Caki2 (cell line): ENCODE data around the gene FGF8. TPM values are rescaled to one million over a fixed set of nuclear protein-coding genes. Genes with fewer than 3 reads are reported as not detected.
A peak's percentile ranks its signal among the peaks of the same experiment; 100 is the strongest.
"Not testable (repeated sequence)": the region's sequence is repeated elsewhere in the genome, so short reads cannot be mapped to it uniquely, and the experiment has no call there.

Experiments used
- DNase-seq: peaks from one replicate; pipeline ENCODE4 v3.0.0-alpha.2; 2015; ENCODE audit warnings: low read depth
- in situ Hi-C: cut with HindIII; loops from 2 replicates; pipeline ENCODE4 v1.10.0; 2016; ENCODE audit warnings: low sequenced_read_pairs, low pct_unique_long_range_greater_than_20kb, mixed read lengths
- total RNA-seq: library from RNA; depleted of rRNA; stranded (reverse); fragments of >200 nt; shearing (Covaris generic); gene quantifications from 2 replicates; pipeline ENCODE4 v1.2.3, GENCODE V29; 2014; ENCODE audit warnings: low replicate concordance; rRNA removed

Gene FGF8
- not detected in 2 replicates for total RNA-seq

- no peak for DNase-seq
- in situ Hi-C loops, result no loop called here
These were observed at the start of gene FGF8 for GRCh38 chr10:101775273-101776160. Gene FGF8, minus strand, starts transcription at chr10:101776114. Its CDS starts 214 bp downstream, at chr10:101775900.

- DNase-seq, result no peak
- in situ Hi-C loops, result no loop called here
These were observed 48.8 kb upstream of the FGF8 start for GRCh38 chr10:101824736-101825135.

- DNase-seq, result no peak
- in situ Hi-C loops, result no loop called here
These were observed 43.1 kb upstream of the FGF8 start for GRCh38 chr10:101818872-101819633.

- in situ Hi-C loops, result no loop called here
These were observed 42.4 kb upstream of the FGF8 start, which contains the start of gene OGA for GRCh38 chr10:101818119-101818871. Gene OGA, minus strand, starts transcription at chr10:101818444. Its CDS starts 422 bp downstream, at chr10:101818022.

GRCh38 chr10:101817337-101818118 lies 41.6 kb upstream of the FGF8 start:
- in situ Hi-C loops, result no loop called here

More at GRCh38 chr10:101818119-101818871, 42.4 kb upstream of the FGF8 start, which contains the start of gene OGA:
- DNase-seq, result peak; percentile 100

GRCh38 chr10:101816913-101817336 lies 41.0 kb upstream of the FGF8 start:
- in situ Hi-C loops, result no loop called here
- no peak for DNase-seq

More at GRCh38 chr10:101817337-101818118, 41.6 kb upstream of the FGF8 start:
- peak; percentile 76 for DNase-seq

- in situ Hi-C loops, result no loop called here
- no peak for DNase-seq
These were observed 40.5 kb upstream of the FGF8 start for GRCh38 chr10:101816376-101816775.

GRCh38 chr10:101814466-101815071 lies 38.7 kb upstream of the FGF8 start:
- DNase-seq, result no peak
- in situ Hi-C loops, result no loop called here

- no peak for DNase-seq
- in situ Hi-C loops, result no loop called here
These were observed 36.7 kb upstream of the FGF8 start for GRCh38 chr10:101812606-101813005.

GRCh38 chr10:101807158-101807557 lies 31.2 kb upstream of the FGF8 start:
- in situ Hi-C loops, result no loop called here
- DNase-seq, result no peak

GRCh38 chr10:101803511-101803910 lies 27.6 kb upstream of the FGF8 start:
- in situ Hi-C loops, result no loop called here
- no peak for DNase-seq

GRCh38 chr10:101797403-101798059 lies 21.6 kb upstream of the FGF8 start:
- no peak for DNase-seq
- in situ Hi-C loops, result no loop called here

- DNase-seq, result no peak
- in situ Hi-C loops, result no loop called here
These were observed 17.6 kb upstream of the FGF8 start for GRCh38 chr10:101793526-101793925.

- DNase-seq, result no peak
- in situ Hi-C loops, result no loop called here
These were observed 13.8 kb upstream of the FGF8 start for GRCh38 chr10:101789686-101790085.

- DNase-seq, in situ Hi-C loops: not testable (repeated sequence)
These were observed 13.3 kb upstream of the FGF8 start for GRCh38 chr10:101789231-101789630.

GRCh38 chr10:101785801-101786200 lies 9.9 kb upstream of the FGF8 start:
- in situ Hi-C loops, result no loop called here

GRCh38 chr10:101784558-101784957 lies 8.6 kb upstream of the FGF8 start:
- DNase-seq, result no peak
- in situ Hi-C loops, result no loop called here

More at GRCh38 chr10:101785801-101786200, 9.9 kb upstream of the FGF8 start:
- DNase-seq, result no peak
